Neutrophil (primary cell): ENCODE measurements around the gene SDK2.

Experiments used
- H3K27ac ChIP-seq: fragments of 200-600 bp; sonication (generic); 2 replicates; pipeline ENCODE4 v1.5.1; 2016; ENCODE audit warnings: mild to moderate bottlenecking, moderate library complexity
- H3K27me3 ChIP-seq: fragments of 200-600 bp; sonication (generic); 2 replicates; pipeline ENCODE4 v1.6.0; 2016; ENCODE audit warnings: mild to moderate bottlenecking
- H3K36me3 ChIP-seq: fragments of 200-600 bp; sonication (generic); 2 replicates; pipeline ENCODE4 v1.5.1; 2017
- H3K4me1 ChIP-seq, 2 experiments: fragments of 200-600 bp in 1 of 2; sonication (generic) in 1 of 2; 1 replicate in 1 of 2; 2 replicates in 1 of 2; pipeline versions ENCODE4 v1.5.1 to v1.6.1; 2013 to 2016; ENCODE audit warnings: low read depth in 1 of 2, low read length in 1 of 2, mild to moderate bottlenecking in 1 of 2, moderate library complexity in 1 of 2; ENCODE audit not compliant: control insufficient read depth in 1 of 2, insufficient read depth in 1 of 2
- H3K4me3 ChIP-seq, 2 experiments: fragments of 200-600 bp in 1 of 2; sonication (generic) in 1 of 2; 1 replicate in 1 of 2; 2 replicates in 1 of 2; pipeline ENCODE4 v1.5.1; 2013 to 2016; ENCODE audit warnings: low read depth in 1 of 2, low read length in 1 of 2, mild to moderate bottlenecking in 1 of 2, moderate library complexity in 1 of 2
- H3K9me3 ChIP-seq: fragments of 200-600 bp; sonication (generic); 2 replicates; pipeline ENCODE4 v1.5.1; 2016
- TF ChIP-seq, protein P1 (sequence below): fragments of 200-600 bp; sonication (generic); IDR thresholded peaks from 2 replicates; pipeline ENCODE4 v1.5.1; 2016; ENCODE audit warnings: antibody characterized with exemption

The SDK2 gene

DNA sequence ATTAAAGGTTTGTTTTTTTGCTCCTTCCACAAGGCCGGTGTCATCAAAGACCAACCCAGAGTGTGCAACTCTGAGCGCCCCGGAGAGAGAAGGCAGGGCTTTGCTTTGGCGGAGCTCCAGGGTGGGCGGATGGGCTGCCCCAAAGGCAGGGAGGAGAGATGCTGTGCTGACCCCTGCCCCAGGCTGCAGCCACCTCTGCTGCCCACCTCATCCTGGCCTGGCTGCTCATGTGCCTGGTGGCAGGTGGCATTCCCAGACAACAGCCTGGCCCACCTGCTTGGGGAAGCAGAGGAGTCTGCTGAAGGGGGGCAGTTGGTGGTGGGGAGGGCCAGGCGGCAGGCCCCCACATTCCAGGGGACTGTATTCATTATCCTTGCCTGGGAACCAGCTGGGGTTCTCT lies 122.1 kb downstream of the SDK2 start:
- H3K9me3 ChIP-seq, result no peaks in the 10 kb centered on the region
- H3K36me3 ChIP-seq, result no peaks in the 10 kb centered on the region
- no peaks in the 10 kb centered on the region for H3K4me1 ChIP-seq
- TF ChIP-seq, protein P1, sequence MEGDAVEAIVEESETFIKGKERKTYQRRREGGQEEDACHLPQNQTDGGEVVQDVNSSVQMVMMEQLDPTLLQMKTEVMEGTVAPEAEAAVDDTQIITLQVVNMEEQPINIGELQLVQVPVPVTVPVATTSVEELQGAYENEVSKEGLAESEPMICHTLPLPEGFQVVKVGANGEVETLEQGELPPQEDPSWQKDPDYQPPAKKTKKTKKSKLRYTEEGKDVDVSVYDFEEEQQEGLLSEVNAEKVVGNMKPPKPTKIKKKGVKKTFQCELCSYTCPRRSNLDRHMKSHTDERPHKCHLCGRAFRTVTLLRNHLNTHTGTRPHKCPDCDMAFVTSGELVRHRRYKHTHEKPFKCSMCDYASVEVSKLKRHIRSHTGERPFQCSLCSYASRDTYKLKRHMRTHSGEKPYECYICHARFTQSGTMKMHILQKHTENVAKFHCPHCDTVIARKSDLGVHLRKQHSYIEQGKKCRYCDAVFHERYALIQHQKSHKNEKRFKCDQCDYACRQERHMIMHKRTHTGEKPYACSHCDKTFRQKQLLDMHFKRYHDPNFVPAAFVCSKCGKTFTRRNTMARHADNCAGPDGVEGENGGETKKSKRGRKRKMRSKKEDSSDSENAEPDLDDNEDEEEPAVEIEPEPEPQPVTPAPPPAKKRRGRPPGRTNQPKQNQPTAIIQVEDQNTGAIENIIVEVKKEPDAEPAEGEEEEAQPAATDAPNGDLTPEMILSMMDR, result no peak
- no peak overlapping the region for H3K4me3 ChIP-seq
- no peak overlapping the region for H3K27ac ChIP-seq
- no peaks in the 10 kb centered on the region for H3K27me3 ChIP-seq

DNA sequence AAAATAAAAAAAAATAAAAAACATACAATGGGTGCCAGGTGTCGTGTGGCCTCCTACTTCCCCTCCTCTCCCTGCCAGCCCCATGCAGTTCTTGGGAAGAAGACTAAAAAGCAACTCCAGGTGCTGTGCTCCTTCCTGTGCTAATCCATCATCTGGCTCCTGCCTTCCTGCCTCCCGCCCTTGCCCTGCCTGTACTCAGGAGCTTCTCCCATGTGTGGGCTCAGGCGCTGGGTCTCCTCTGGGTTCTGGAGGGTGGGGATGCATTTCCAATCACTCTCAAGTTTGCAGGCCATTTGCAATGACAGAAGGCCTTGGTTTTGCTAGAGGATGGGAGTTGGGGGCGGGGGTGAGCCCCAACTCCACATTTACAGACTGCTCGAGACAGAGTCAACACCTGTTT lies 122.9 kb downstream of the SDK2 start:
- H3K9me3 ChIP-seq, result no peaks in the 10 kb centered on the region
- H3K36me3 ChIP-seq, result no peaks in the 10 kb centered on the region
- H3K27me3 ChIP-seq, result no peaks in the 10 kb centered on the region
- TF ChIP-seq, protein P1, result no peak
- no peak overlapping the region for H3K4me3 ChIP-seq
- H3K27ac ChIP-seq, result no peak overlapping the region
- H3K4me1 ChIP-seq, result no peaks in the 10 kb centered on the region

DNA sequence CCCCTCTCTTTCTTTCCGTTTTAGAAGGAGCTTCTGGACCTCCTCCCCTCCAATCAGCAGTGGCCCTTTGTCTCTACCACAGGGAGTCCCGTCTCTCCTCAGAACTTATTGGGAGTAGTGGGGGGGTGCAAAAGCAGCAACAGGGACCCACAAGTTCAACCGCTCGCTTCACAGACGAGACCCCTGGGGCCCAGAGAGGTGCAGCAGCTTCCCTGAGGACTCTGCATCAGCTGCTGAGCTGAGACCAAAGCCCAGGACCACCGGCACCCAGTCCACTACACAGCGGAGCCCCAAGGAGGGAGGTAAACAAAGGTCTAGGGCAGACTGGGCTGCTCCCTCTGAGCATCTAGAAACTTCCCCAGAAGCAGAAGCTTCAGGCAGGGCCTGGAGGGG lies 123.9 kb downstream of the SDK2 start:
- TF ChIP-seq, protein P1, result no peak
- no peaks in the 10 kb centered on the region for H3K9me3 ChIP-seq
- no peak overlapping the region for H3K27ac ChIP-seq
- no peaks in the 10 kb centered on the region for H3K36me3 ChIP-seq
- H3K4me3 ChIP-seq, result no peak overlapping the region
- H3K4me1 ChIP-seq, result no peaks in the 10 kb centered on the region
- H3K27me3 ChIP-seq, result no peaks in the 10 kb centered on the region

DNA sequence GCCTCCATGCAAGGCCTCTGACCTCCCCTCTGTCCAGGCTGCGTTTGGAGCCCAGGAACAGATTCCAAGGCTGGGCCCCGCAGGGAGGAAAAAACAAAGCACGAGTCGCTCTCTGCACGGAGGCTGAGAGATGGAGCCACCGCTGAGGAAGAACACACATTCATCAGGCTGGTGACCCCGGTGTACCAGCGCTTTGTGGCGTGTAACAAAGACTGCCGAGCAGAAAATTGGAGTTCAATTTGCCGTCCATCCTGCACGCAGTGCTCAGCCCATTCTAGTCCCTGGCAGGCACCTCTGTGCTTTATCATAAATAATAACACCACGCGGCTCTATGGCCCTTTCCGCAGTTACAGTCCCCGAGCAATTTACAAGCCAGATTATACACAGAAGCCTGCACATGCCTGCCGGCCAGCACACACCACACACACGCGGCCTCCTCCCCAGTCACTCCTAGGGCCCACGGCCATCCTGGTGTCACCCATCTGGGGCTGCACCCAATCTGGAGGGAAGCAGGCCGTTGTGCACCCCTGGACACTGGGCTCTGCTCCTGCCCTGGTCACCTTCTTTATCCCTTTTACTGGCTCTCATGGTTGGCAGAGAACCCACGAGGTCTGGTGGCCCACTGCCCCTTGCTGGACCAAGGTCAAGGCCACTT lies 124.4 kb downstream of the SDK2 start:
- Histone ChIP-seq H3K4me1 (no peaks in the 10 kb centered on the region), H3K27me3 (no peaks in the 10 kb centered on the region), H3K4me3 (no peak overlapping the region), H3K9me3 (no peaks in the 10 kb centered on the region), H3K27ac (no peak overlapping the region), H3K36me3 (no peaks in the 10 kb centered on the region)
- TF ChIP-seq, protein P1, result no peak

GRCh38 chr17:73519011-73519410 lies 125.2 kb downstream of the SDK2 start:
- no peak overlapping the region for H3K27ac ChIP-seq
- H3K27me3 ChIP-seq, result no peaks in the 10 kb centered on the region
- no peaks in the 10 kb centered on the region for H3K36me3 ChIP-seq
- H3K4me3 ChIP-seq, result no peak overlapping the region
- H3K4me1 ChIP-seq, result no peaks in the 10 kb centered on the region
- TF ChIP-seq, protein P1, result no peak
- H3K9me3 ChIP-seq, result no peaks in the 10 kb centered on the region
